Fibroblast of skin of right biceps (primary cell): ENCODE data around the gene SLC43A2.

ENCODE experiments used
- DNase-seq: peaks from one replicate; pipeline ENCODE4 v3.0.0-alpha.2; 2013

SLC43A2 gene

DNA sequence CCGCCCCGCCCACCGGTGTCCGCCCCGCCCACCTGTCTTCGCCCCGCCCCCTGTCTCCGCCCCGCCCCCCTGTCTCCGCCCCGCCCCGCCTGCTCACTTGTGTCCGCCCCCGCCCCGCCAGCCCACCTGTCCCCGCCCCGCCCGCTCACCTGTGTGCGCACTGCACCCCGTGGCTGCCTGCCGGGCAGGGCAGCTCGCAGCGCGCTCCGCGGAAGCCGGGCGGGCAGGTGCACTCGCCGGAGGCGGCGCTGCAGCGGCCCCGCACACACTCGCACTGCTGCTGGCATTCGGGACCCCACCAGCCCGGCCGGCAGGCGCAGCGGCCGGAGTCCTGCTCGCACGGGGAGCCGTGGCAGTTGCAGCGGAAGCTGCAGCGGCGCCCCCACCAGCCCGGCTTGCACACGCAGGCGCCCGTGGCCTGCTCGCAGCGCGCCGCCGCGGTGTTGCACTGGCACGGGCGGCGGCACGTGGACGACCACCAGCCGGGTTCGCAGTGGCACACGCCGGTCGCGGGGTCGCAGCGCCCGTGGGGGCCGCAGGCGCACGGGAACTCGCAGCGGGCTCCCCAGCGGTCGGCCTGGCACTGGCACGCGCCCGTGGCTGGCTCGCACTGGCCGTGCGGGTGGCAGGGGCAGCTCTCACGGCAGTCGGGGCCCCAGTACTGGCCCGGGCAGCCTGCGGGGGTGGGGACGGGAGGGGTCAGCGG, 14.8 kb upstream of the SLC43A2 start:
- DNase-seq, result no peak

DNA sequence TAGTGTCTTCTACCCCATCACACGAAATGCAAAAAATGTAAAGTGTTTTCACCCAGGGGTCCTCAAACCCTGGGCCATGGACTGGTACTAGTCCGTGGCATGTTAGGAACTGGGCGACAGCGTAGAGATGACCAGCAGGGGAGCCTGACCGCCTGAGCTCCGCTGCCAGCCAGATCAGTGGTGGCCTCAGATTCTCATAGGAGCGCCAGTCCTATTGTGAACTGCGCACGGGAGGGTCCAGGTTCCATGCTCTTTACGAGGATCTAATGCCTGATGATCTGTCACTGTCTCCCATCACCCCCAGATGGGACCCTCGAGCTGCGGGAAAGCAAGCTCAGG, 12.4 kb upstream of the SLC43A2 start:
- no peak for DNase-seq

DNA sequence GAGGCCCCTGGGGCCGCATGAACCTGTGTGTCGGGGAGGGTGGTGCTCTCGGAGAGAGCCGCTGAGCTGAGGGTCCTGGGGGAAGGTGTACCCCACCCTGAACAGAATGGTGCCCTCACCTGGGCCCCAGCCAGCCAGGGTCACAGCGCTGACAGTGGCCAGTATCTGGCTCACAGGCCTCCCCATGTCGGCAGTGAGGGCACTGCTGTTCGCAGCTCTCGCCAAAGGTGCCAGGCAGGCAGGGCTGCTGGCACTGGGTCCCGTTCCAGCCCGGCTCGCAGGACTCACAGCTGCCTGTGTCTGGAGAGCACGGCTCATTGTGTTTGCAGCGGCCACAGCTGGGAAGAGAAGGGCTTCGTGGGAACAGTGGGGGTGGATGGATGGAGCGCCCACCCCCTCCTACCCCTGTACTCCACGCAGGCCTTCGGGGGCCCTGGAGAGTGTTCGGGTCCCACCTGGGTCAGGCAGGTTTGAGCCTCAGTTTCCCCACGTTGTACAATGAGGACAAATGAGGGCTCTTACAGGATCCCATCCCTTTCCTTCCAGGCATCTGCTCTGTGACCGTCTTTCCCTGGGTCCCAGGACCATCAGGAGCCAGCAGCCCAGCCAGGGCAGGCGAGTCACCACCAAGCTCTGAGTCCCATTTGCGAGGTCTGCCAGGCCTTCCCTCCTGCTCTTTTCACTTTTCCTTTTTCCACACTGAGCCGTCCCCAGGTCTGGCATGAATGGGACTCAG, 11.9 kb upstream of the SLC43A2 start:
- no peak for DNase-seq

DNA sequence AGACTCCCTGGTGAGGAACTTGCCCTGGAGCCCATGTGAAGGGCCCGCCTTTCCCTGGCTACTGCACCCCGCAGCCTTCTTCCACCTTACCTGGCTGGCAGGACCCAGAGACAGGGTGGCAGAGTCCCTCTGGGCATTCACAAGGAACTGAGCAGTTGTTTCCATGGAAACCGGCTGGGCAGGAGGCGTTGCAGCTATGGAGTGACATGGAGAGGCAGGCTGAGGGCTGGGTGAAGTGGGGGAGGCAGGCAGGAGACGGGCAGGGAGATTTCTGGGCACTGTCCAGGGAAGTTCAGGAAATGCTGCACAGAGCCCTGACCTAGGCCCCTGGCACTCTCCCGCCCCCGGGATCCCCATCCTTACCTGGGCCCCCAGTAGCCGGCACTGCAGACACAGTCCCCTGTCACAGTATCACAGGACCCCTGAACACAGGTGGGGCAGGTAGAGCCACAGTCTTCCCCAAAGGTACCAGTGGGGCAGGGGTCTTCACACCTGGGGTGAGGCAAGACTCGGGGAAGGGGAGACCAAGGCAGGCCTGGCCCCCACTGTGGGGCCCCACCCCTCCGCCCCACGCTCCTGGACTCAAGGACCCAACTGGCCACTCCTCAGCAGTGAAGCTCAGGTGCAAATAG, 11.0 kb upstream of the SLC43A2 start:
- no peak for DNase-seq

DNA sequence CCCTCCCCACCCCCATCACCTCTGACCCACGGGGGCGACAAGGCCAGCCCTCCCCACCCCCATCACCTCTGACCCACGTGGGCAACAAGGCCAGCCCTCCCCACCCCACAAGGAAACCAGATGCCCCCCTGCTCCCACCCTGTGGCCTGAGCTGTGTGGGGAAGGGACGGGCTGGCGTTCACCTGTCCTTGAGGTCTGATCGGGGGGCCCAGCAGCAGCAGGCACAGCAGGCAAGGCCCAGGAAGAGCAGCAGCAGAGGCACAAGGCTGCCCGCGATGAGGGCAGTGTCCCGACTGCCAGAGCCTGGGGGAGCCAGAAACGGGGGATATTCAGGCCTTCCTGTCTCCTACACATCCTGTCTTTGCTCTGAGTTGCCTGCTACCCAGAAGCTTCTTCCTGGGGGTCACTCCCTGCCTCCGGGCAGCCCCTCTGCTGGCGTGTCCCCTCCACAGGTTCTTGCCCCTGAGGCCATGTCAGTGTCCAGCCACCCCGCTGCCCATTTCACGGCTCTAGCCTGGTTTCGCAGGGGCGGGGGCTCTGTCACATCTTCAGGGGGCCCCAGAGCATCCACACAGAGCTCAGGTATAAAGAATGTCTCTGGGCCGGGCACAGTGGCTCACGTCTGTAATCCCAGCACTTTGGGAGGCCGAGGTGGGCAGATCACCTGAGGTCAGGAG, 10.1 kb upstream of the SLC43A2 start:
- DNase-seq, result no peak

DNA sequence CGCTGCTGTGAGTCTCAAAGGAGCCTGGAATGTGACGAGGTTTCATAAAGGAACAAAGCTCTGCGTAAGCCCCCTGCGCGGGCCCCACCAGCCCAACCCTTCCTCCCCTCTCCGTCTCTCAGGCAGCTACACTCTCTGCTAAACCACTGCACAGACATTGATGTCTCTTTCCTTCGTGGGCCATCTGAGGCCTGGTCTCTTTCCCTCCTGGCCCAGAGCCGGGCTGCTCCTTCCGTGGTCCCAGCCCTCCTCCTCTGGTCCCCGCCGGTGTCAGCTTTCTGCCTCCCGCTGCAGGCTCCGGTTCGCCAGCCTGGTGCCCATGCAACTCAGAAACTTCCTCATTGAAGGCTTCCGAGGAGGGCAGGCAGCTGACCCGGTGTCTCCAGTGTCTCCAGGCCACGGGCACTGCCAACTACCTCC, 9.5 kb upstream of the SLC43A2 start:
- DNase-seq, result no peak

DNA sequence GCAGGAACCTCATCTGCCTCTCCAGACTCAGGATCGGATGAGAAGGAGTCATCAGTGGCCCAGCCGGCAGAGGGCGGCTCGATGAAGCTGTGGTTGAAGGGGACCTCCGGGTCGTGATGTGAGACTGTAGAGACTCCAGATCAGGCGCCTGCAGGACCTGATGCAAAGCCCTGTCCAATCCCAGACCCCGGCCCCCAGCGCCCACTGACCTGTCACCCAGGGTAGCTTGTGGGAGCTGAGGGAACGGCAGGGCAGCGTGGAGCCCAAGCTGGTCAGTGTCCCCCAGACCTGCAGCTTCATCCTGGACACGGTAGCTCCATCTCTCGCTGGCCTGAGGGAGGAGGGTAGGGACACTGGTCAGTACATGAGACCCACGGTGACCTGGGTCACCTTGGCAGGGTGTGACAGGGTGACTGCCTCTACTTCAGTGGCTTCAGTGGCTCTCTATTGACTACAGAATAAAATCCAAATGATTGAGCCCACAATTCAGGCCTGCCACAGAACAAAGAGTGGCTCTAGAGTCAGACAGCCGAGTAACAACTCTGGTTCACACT, 8.2 kb upstream of the SLC43A2 start:
- no peak for DNase-seq

DNA sequence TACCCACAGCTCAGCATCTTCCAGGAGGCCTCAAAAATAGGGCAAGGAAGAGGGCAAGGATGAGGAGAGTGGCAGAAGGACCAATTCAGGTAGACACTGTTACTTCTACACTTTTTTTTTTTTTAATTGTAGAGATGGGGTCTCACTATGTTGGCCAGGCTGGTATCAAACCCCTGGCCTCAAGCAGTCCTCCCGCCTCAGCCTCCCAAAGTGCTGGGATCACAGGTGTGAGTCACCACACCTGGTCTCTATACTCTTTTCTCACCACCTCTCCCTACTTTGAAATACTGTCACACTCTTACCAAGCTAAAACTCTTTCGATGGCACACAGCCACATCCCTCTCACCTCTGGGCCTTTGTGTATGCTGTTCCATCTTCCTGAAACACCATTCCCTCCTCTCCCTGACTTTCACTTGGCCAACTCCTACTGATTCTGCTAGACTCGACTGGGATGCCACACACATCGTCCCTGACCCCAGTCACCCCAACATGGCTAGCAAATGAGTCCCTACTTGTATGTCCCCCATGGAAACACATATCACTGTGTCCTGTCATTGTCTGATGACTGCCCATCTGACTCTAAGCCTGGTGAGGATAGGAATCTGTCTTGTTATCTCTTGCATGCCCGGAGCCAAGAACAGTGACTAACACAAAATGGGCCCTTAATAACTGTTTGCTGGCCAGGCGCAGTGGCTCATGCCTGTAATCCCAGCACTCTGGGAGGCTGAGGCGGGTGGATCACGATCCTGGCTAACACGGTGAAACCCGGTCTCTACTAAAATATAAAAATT, 7.2 kb upstream of the SLC43A2 start:
- no peak for DNase-seq

DNA sequence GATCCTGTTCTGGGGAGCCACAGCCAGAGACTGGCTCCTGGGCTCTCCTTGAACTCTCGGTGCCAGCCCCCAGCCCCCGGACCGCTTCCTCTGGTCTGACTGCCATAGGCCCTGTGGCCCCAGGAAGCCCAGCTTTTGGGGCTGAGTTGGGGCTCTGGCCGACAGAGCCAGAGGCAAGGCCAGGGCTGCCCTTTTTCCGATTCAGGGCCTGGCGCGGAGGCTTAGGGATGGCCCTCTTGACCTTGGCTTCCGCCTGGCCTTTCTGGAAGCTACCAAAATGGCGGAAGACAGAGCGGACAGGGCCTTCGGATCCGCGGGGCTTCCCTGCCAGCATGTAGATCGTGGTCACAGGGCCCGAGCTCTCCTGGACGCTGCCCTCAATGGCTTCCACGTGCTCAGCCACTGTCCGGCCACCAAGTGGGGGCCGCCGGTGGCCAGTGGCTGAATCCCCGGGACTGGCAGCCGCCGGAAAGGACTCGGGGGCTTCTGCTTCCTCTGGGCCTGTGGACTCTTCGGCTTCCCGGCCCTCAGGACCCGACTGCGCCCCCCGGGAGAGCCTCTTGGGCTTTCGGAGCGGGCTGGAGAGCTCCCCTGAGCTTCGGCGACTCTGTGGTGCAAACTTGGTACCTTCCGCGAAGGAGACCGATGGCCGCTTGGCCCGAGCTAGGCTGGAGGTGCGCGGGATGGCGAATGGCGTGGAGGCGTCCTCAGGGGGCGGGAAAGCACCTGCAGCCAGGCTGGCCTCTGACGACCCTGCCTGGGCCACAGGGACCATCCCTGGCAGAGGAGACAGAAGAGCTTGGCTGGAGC, 6.4 kb upstream of the SLC43A2 start:
- DNase-seq, result no peak

DNA sequence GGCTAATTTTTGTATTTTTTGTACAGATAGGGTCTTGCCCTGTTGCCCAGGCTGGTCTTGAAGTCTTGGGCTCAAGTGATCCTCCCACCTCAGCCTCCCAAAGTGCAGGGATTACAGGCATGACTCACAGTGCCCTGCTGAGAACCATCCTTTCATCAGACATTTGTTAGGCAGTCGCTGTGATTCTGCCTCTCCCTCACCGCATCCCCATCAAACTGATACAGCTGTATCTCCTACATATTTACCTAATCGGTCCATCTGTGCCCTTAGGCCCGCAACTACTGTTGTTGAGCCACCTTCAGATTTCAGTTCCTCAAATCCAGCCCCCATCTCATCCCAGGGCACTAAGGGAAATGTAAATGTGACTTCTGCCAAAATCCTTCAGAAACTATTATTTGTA, 2.0 kb upstream of the SLC43A2 start:
- no peak for DNase-seq

DNA sequence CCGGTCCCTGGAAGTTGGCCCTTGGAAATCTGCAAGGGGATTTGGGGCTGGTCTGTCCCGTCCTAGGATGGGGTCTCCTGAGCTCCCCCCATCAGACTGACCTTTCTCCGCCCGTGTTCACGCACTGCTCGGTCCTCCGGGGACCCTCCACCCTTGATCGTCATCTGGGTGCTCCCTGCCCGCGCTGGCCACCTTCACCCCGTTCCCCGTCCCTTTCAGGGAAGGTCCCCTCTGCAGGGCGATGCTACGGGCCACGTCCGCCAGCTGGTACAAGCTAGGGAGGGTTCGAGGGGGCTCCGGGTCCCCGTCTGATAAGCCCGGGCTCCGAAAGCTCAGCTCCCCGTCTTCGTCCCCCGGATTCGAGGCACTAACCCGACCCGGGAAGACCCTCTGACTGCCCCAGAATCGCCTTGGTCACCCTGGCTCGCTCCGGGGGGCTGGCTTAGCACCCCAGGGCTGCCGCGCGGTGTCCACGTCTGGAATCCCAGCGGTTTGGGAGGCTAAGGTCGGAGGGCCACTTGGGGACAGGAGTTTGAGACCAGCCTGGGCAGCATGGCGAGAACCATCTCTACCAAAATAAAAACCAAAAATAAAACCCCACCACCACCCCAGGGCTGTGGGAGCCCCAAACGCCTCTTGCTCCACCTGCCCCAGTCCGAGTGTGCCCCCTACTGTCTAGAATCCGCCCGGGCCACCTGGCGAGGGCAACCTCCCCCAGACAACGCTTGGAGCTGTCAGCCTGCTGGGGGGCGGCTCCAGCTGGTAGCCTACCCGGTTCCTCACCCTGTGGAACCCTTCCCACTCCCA, 1.1 kb upstream of the SLC43A2 start:
- DNase-seq, result peak; percentile 40

DNA sequence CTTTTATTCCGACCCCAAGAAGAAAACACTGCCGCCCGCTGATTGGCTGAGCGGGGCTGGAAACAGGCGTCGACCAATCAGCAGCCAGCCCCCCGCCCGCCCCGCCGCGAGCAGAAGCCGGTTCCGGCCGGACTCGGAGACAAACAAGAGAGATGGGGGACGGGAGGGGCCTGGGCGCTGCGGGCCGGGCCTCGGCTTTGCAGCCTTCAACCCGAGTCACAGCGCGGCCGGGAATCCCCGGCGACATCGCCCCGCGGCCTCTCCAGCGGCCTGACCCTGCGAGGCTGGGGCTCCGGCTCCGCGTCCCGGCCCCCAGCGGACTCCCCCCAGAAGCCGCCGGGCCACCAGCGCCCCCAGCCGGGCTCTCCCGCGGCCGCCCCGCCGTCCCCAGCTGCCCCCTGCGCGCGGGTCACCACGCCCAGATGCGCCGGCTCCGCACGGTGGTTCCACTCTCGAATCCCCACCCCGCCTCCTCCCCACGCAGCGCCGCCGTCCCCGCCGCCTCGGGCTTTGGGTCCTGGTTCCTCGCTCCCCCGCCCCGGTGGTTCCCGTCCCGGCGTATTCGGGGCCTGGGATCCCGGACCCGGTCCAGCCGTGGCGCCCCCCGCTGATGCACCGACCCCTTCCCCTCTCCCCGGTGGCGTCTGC, 346 bp upstream of the SLC43A2 start:
- DNase-seq, result peak; percentile 95

DNA sequence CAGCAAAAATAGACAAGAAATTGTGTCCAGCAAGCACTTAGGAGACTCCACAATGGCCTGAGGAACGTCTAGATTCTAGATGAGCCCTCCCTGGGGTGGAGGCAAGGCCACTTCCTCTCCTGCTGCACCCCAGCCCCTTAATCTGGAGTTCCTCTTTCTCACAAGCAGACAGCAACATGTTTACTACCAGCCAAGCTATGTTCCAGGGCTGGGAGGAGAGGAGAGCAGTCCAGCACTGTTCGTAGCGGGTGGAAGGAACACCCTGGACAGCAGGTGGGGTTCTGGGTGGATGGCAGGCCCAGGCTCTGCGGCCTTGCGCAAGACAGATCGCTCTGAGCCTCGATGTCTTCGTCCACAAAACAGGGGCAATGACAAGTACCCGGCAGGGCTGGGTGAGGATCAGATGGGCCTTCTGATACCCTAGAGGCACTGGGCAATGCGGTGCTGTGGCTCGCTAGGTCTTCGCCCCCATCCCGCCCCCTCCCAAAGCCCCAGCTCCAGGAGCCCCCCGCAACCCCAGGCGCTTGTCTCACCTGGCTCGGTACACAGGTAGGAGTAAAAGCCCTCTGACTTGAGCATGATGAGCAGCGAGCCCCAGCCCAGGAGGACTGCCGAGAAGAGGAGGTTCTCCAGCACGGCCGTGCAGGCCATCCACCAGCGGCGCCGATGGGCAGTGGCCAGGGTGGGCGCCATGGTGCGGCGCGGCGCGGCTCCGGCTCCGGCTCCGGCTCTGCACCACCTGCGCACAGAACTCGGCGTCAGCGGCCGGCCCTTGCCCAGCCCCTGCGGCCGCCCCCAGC, 1.3 kb downstream of the SLC43A2 start:
- no peak for DNase-seq

DNA sequence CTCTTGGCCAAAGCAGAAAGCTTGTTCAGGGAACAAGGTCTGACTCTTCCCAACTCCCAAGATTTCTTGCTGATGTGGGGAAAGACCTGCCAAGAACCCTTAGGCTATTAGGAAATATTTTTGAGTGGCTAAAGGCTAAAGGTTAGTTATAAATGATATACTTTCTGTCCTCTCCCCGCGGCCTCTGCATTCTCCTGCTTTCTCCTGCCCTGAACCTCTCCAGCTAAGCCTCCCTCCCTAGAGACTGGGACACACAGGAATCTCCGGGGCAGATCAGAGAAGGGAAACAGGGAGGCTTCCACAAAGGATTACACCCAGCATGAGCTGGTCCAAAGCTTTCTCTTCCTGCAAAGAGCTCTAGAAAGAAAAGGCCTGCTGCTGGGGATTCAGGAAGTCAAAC, 2.3 kb downstream of the SLC43A2 start:
- DNase-seq, result no peak

DNA sequence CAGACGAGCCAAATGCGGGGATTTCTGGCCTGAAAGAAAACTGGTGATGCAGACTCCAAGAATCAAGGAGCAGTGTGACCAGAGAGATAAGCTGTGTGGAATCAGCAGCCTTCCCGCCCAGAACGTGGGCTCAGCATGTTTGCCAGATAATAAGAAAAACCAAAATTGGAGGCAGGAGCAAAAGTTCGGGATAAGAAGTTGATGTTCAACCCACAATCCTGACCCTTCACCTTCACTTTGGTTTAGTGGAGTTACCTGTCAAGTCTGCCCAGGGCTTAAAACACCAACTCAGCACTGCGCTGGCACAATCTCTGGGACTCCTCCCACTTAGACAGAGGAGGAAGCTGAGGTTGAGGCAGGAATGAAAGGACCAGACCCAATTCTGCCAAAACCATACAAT, 3.1 kb downstream of the SLC43A2 start:
- DNase-seq, result no peak

DNA sequence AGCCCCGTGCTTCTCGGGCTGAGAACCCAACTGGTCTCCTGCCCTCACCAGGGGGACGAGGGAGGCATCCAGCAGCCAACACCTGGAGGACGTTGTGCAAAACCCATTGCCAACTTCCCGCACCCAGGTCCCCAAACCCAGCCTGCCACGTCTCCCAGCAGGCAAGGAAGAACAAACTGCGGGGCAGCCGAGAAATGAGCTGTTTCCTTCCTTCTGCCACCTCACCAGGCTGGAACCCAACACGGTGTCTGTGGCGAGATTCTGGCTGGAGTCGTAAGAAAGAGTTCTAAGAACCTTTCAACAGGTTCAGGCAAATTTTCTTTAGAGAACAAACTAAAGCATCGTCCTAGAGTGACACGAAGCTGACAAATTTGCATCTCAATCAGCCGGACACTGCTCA, 3.6 kb downstream of the SLC43A2 start:
- DNase-seq, result no peak

DNA sequence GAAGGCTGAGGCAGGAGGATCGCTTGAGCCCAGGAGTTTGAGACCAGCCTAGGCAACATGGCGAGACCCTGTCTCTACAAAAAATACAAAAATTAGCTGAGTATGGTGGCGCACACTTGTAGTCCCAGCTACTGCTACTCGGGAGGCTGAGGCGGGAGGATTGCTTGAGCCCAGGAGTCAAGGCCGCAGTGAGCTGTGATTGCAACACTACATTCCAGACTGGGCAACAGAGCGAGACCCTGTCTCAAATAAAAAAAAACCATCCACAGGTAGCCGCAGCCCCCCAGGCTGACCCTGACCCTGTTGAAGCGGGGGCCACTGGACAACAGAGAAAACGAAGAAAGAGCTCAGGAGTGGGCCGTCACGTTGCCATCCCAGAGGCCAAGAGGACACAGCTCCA, 4.0 kb downstream of the SLC43A2 start:
- DNase-seq, result no peak

DNA sequence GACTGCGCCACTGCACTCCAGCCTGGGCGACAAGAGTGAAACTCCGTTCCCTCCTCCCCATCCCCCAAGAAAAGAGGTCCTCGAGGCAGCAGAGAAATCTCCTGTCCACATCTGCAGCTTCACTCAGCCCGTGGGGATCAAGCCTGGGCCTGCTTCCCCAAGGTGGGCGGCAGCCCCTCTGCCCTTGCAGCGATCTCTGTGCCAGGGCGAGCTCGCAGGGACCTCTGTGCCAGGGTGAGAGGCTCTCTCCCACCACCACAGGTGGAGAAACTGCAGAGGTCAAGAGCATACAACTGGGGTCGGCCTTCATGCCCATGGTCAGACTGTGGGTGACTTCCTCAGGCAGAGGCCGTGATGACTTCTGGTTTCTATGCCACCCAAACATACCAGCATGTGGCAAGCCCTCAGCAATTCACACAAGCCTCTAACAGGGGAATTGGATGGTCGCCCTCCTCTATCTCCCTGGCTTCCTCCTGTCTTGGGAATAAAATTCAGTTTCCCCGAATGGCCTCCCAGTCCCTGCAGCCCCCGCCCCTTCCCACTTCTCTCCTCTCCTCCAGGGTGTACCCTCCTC, 5.5 kb downstream of the SLC43A2 start:
- no peak for DNase-seq
